GM12873 (cell line): ENCODE measurements around the gene SCO2.

Experiments used
- TF ChIP-seq, protein P1 (sequence below): IDR thresholded peaks from 2 replicates; pipeline ENCODE4 v1.5.1; 2012; ENCODE audit warnings: low read depth, mild to moderate bottlenecking, moderate library complexity, low read length, control low read depth; ENCODE audit not compliant: insufficient read depth; ENCODE audit errors: missing control alignments

Gene SCO2

DNA sequence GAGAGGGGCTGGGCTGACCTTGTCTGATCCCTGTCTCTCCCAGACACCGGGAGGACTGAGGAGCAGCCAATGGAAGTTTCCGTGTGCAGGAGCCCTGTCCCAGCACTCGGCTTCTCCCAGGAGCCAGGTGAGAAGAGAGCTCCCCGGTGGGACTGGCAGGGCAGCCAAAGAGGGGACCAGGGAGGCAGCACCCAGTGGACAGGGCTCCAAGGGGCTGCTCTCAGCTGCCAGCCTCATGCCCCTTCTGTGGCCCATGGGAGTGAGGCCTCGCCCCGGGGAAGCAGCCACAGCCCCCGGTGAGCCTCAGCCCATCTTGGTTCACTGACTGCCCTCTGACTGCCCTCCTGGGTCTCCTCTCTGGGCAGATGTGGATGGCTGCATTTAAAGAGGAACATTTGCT is 6.8 kb downstream of the SCO2 start:
- TF ChIP-seq, protein P1, sequence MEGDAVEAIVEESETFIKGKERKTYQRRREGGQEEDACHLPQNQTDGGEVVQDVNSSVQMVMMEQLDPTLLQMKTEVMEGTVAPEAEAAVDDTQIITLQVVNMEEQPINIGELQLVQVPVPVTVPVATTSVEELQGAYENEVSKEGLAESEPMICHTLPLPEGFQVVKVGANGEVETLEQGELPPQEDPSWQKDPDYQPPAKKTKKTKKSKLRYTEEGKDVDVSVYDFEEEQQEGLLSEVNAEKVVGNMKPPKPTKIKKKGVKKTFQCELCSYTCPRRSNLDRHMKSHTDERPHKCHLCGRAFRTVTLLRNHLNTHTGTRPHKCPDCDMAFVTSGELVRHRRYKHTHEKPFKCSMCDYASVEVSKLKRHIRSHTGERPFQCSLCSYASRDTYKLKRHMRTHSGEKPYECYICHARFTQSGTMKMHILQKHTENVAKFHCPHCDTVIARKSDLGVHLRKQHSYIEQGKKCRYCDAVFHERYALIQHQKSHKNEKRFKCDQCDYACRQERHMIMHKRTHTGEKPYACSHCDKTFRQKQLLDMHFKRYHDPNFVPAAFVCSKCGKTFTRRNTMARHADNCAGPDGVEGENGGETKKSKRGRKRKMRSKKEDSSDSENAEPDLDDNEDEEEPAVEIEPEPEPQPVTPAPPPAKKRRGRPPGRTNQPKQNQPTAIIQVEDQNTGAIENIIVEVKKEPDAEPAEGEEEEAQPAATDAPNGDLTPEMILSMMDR: no peak

DNA sequence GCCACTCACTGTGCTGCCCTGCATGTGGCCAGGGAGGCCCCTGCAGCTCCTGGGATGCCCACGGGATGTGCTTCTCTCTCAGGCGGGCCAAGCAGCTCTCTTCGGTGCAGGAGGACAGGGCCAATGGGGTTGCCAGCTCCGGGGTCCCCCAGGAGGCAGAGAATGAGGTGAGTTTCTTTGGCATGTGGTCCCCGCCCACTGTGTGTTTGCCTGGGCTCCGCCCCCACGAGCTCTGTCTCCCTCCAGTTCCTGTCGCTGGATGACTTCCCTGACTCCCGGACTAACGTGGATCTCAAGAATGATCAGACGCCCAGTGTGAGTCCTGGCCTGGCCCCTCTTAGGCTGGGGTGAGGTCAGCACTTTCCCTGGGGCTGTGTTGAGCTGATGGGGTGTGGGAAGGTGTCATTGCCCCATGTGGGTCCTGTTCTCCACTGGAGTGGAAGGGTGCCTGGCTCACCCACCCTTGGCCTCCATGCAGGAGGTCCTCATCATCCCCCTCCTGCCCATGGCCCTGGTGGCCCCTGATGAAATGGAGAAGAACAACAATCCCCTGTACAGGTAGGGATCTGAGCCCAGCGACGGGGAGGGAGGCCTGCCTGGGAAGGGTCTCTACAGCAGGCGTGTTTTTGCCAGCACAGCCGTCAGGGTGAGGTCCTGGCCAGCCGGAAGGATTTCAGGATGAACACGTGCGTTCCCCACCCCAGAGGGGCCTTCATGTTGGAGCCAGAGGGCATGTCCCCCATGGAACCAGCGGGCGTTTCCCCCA is 7.7 kb downstream of the SCO2 start:
- TF ChIP-seq, protein P1: no peak

DNA sequence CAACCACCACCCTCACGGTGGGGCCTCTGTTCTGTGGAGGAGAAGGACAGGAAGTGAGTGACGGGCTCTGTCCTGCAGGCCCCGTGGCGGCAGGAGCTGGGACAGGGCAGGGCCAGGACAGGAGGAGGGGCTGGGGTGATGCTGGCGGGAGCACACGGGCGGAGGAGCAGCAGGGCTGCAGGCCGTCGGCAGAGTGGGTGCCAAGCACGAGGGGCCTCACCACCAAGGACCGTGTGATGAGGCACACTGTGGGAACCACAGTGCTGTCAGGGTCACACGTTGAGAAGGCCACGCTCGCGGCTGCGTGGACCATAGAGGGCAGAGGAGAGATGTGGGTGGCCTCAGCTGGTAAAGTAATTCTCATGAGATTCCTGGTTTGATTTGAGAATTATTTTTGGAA is 8.5 kb downstream of the SCO2 start:
- TF ChIP-seq, protein P1: no peak

DNA sequence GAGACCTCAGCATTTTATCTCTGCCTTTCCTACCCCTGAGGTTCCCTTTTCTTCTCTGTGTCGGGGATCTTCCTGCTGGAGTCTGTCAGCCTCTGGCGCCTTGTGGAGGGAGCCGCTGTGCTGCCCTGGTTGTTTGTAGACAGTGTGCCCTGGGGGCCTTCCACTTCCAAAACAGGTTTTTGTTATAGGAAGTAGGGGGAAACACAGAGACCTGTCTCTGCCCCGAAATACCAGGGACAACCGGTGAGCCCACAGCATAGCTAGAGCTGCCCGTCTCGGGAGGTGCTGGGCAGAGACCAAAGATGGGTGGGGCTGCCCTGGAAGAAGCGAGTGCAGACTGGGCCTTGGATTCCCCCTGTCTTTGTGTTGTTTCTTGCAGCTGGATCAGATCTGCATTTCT is 9.3 kb downstream of the SCO2 start:
- TF ChIP-seq, protein P1: no peak

DNA sequence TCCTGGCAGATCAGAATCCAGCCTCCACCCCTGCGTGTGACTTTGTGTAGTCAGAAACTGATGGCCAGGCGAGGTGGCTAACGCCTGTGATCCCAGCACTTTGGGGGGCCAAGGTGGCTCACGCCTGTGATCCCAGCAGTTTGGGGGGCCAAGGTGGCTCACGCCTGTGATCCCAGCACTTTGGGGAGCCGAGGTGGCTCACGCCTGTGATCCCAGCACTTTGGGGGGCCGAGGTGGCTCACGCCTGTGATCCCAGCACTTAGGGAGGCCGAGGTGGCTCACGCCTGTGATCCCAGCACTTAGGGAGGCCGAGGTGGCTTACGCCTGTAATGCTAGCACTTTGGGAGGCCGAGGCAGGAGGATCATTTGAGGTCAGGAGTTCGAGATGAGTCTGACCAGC is 12.2 kb downstream of the SCO2 start:
- TF ChIP-seq, protein P1: no peak

DNA sequence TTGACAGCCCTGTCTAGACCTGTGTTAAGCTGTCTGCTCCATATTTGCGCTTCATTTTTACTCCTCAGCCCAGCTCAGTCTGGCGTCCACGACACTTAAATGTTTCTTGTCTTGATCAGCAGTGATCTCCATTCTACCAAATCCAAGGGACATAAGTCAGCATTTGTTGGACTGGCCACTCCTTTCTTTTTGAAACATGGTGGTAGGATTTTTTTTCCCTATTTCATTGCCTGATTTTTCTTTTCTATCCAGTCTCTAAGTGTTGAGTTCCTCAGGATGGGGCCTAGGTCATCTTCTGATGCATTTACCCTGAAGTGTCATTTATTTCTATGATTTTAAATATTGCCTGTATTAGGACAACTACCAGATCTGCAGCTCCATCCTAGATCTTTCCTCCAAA is 16.5 kb downstream of the SCO2 start:
- TF ChIP-seq, protein P1: no peak

DNA sequence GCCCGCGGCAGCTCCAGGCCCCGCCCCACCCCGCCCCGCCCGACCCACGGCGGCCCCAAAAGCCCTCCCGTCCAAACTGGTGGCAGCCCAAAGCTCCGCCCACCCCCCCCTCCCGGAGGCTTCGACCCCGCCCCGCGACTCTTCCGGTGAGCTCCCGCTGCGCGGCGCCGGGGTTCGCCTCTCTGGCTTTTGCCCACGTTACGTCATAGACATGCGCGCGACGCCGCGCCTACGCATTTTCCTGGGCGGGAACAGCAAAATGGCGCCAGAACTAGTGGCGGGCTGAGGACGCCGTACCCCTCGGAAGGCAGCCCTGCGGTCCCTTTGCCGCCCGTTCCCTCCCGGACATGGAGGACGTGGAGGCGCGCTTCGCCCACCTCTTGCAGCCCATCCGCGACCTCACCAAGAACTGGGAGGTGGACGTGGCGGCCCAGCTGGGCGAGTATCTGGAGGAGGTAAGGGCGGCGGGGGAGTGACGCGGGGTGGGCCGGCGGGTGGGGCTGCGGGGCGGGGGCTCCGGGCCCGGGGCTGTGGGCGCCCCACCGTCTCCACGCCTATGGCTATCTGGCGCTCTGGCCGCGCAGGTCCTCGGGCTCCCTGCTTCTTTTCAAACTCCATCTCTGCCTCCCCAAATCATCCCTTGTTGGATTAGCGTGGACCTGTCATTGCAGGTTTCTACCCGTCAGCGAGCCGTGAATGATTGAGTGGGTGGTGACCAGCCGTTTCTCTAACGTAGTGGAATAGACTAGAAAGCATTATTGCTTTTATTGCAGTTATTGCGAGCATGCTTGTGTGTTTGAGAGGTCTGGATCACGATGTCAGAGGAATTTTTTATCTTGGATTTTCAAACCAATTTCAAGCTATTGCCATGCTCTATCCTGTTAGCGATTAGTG is 17.2 kb downstream of the SCO2 start, which contains the start of gene NCAPH2:
Gene NCAPH2 (plus strand): TSS at position 234 of the 894 bp plus-strand sequence. CDS start 114 bp downstream, at position 348.
- TF ChIP-seq, protein P1: no peak
